Measurements from ENCODE around the gene MRGPRG.

MRGPRG gene

GRCh38 chr11:3176487-3176886 is 42.1 kb downstream of the MRGPRG start:
- Histone ChIP-seq H3K18ac (ENCODE audit: low read length) (no peak overlapping the region), H3K23ac (ENCODE audit: low read length) (no peak overlapping the region), H4K5ac (ENCODE audit: low read length) (no peak overlapping the region), H2AK5ac (ENCODE audit: low read length) (no peak overlapping the region), H4K8ac (ENCODE audit: low read depth, low read length) (no peak overlapping the region), H3K36me3 (ENCODE audit: control insufficient read depth, insufficient read depth, low read length) (no peaks in the 10 kb centered on the region), H3K79me2 (ENCODE audit: control insufficient read depth, insufficient read depth, low read length) (no peaks in the 10 kb centered on the region), H3K79me1 (ENCODE audit: low read length) (no peaks in the 10 kb centered on the region), H3K4ac (ENCODE audit: low read depth, low read length) (no peak overlapping the region), H3K56ac (ENCODE audit: low read length) (no peak overlapping the region), H2BK15ac (replicated peaks; ENCODE audit: low read depth) (no peak overlapping the region), H3K27ac (ENCODE audit: low read depth, low read length) (no peak overlapping the region), H3K4me2 (ENCODE audit: low read length) (no peak overlapping the region), H3K9ac (ENCODE audit: low read length) (no peak overlapping the region), H3K27me3 (ENCODE audit: insufficient read depth, low read length, poor library complexity) (no peaks in the 10 kb centered on the region), H3K4me3 (ENCODE audit: low read length) (no peak overlapping the region), H3K4me1 (ENCODE audit: control insufficient read depth, low read depth, low read length) (no peaks in the 10 kb centered on the region), H2BK120ac (ENCODE audit: low read depth, low read length) (no peak overlapping the region), H2BK5ac (ENCODE audit: low read length) (no peak overlapping the region)
- no peak for DNase-seq

- H3K9ac ChIP-seq (ENCODE audit: low read length) = no peak overlapping the region
- no peak overlapping the region for H3K56ac ChIP-seq (ENCODE audit: low read length)
- no peak overlapping the region for H2BK15ac ChIP-seq (replicated peaks; ENCODE audit: low read depth)
- no peak overlapping the region for H3K18ac ChIP-seq (ENCODE audit: low read length)
- H3K4ac ChIP-seq (ENCODE audit: low read depth, low read length) = no peak overlapping the region
- no peak overlapping the region for H3K4me2 ChIP-seq (ENCODE audit: low read length)
- H2AK5ac ChIP-seq (ENCODE audit: low read length) = no peak overlapping the region
- no peak overlapping the region for H2BK120ac ChIP-seq (ENCODE audit: low read depth, low read length)
- no peaks in the 10 kb centered on the region for H3K27me3 ChIP-seq (ENCODE audit: insufficient read depth, low read length, poor library complexity)
- H3K4me1 ChIP-seq (ENCODE audit: control insufficient read depth, low read depth, low read length) = no peaks in the 10 kb centered on the region
- no peaks in the 10 kb centered on the region for H3K79me1 ChIP-seq (ENCODE audit: low read length)
- H4K5ac ChIP-seq (ENCODE audit: low read length) = no peak overlapping the region
- H3K36me3 ChIP-seq (ENCODE audit: control insufficient read depth, insufficient read depth, low read length) = no peaks in the 10 kb centered on the region
- no peak overlapping the region for H4K8ac ChIP-seq (ENCODE audit: low read depth, low read length)
- no peaks in the 10 kb centered on the region for H3K79me2 ChIP-seq (ENCODE audit: control insufficient read depth, insufficient read depth, low read length)
- H3K23ac ChIP-seq (ENCODE audit: low read length) = no peak overlapping the region
- H2BK5ac ChIP-seq (ENCODE audit: low read length) = no peak overlapping the region
- H3K4me3 ChIP-seq (ENCODE audit: low read length) = no peak overlapping the region
- no peak for DNase-seq
- H3K27ac ChIP-seq (ENCODE audit: low read depth, low read length) = no peak overlapping the region
Measured at GRCh38 chr11:3175194-3175593, 43.4 kb downstream of the MRGPRG start.

- Histone ChIP-seq H3K79me1 (ENCODE audit: low read length) (no peaks in the 10 kb centered on the region), H3K4me3 (ENCODE audit: low read length) (no peak overlapping the region), H2BK5ac (ENCODE audit: low read length) (no peak overlapping the region), H3K4ac (ENCODE audit: low read depth, low read length) (no peak overlapping the region), H4K5ac (ENCODE audit: low read length) (no peak overlapping the region), H3K18ac (ENCODE audit: low read length) (no peak overlapping the region), H3K9ac (ENCODE audit: low read length) (no peak overlapping the region), H3K4me1 (ENCODE audit: control insufficient read depth, low read depth, low read length) (no peaks in the 10 kb centered on the region), H3K36me3 (ENCODE audit: control insufficient read depth, insufficient read depth, low read length) (no peaks in the 10 kb centered on the region), H3K27me3 (ENCODE audit: insufficient read depth, low read length, poor library complexity) (no peaks in the 10 kb centered on the region), H4K8ac (ENCODE audit: low read depth, low read length) (no peak overlapping the region), H2BK15ac (replicated peaks; ENCODE audit: low read depth) (no peak overlapping the region), H3K23ac (ENCODE audit: low read length) (no peak overlapping the region), H3K27ac (ENCODE audit: low read depth, low read length) (no peak overlapping the region), H3K56ac (ENCODE audit: low read length) (no peak overlapping the region), H2BK120ac (ENCODE audit: low read depth, low read length) (no peak overlapping the region), H3K4me2 (ENCODE audit: low read length) (no peak overlapping the region), H3K79me2 (ENCODE audit: control insufficient read depth, insufficient read depth, low read length) (no peaks in the 10 kb centered on the region), H2AK5ac (ENCODE audit: low read length) (no peak overlapping the region)
- no CpG with 5 or more reads among the region's 3 CpGs for WGBS (ENCODE audit: extremely low coverage, insufficient coverage, low lambda C conversion rate)
- DNase-seq = no peak
Measured at GRCh38 chr11:3174387-3174786, 44.2 kb downstream of the MRGPRG start.

GRCh38 chr11:3173795-3174194 is 44.8 kb downstream of the MRGPRG start:
- H4K5ac ChIP-seq (ENCODE audit: low read length) = no peak overlapping the region
- H3K4me2 ChIP-seq (ENCODE audit: low read length) = no peak overlapping the region
- H3K18ac ChIP-seq (ENCODE audit: low read length) = no peak overlapping the region
- no peak overlapping the region for H3K27ac ChIP-seq (ENCODE audit: low read depth, low read length)
- H3K4me3 ChIP-seq (ENCODE audit: low read length) = no peak overlapping the region
- no peaks in the 10 kb centered on the region for H3K79me2 ChIP-seq (ENCODE audit: control insufficient read depth, insufficient read depth, low read length)
- H3K4ac ChIP-seq (ENCODE audit: low read depth, low read length) = no peak overlapping the region
- H3K23ac ChIP-seq (ENCODE audit: low read length) = no peak overlapping the region
- no peaks in the 10 kb centered on the region for H3K79me1 ChIP-seq (ENCODE audit: low read length)
- H4K8ac ChIP-seq (ENCODE audit: low read depth, low read length) = no peak overlapping the region
- no peak overlapping the region for H3K9ac ChIP-seq (ENCODE audit: low read length)
- H2AK5ac ChIP-seq (ENCODE audit: low read length) = no peak overlapping the region
- DNase-seq = no peak
- H2BK15ac ChIP-seq (replicated peaks; ENCODE audit: low read depth) = no peak overlapping the region
- no peaks in the 10 kb centered on the region for H3K36me3 ChIP-seq (ENCODE audit: control insufficient read depth, insufficient read depth, low read length)
- H3K4me1 ChIP-seq (ENCODE audit: control insufficient read depth, low read depth, low read length) = no peaks in the 10 kb centered on the region
- H2BK5ac ChIP-seq (ENCODE audit: low read length) = no peak overlapping the region
- WGBS (ENCODE audit: extremely low coverage, insufficient coverage, low lambda C conversion rate) = 100% methylated on average over 1 of the region's 2 CpGs
- no peak overlapping the region for H2BK120ac ChIP-seq (ENCODE audit: low read depth, low read length)
- H3K27me3 ChIP-seq (ENCODE audit: insufficient read depth, low read length, poor library complexity) = no peaks in the 10 kb centered on the region
- no peak overlapping the region for H3K56ac ChIP-seq (ENCODE audit: low read length)

GRCh38 chr11:3171931-3172560 is 46.6 kb downstream of the MRGPRG start:
- Histone ChIP-seq H3K4me1 (ENCODE audit: control insufficient read depth, low read depth, low read length) (no peaks in the 10 kb centered on the region), H3K9ac (ENCODE audit: low read length) (no peak overlapping the region), H4K5ac (ENCODE audit: low read length) (no peak overlapping the region), H3K79me1 (ENCODE audit: low read length) (no peaks in the 10 kb centered on the region), H3K79me2 (ENCODE audit: control insufficient read depth, insufficient read depth, low read length) (no peaks in the 10 kb centered on the region), H2BK120ac (ENCODE audit: low read depth, low read length) (no peak overlapping the region), H3K36me3 (ENCODE audit: control insufficient read depth, insufficient read depth, low read length) (no peaks in the 10 kb centered on the region), H3K56ac (ENCODE audit: low read length) (no peak overlapping the region), H3K23ac (ENCODE audit: low read length) (no peak overlapping the region), H2BK5ac (ENCODE audit: low read length) (no peak overlapping the region), H3K27me3 (ENCODE audit: insufficient read depth, low read length, poor library complexity) (no peaks in the 10 kb centered on the region), H3K4me3 (ENCODE audit: low read length) (no peak overlapping the region), H2BK15ac (replicated peaks; ENCODE audit: low read depth) (no peak overlapping the region), H4K8ac (ENCODE audit: low read depth, low read length) (no peak overlapping the region), H3K4ac (ENCODE audit: low read depth, low read length) (no peak overlapping the region), H3K27ac (ENCODE audit: low read depth, low read length) (no peak overlapping the region), H3K18ac (ENCODE audit: low read length) (no peak overlapping the region), H2AK5ac (ENCODE audit: low read length) (no peak overlapping the region), H3K4me2 (ENCODE audit: low read length) (no peak overlapping the region)
- no peak for DNase-seq
- no CpG with 5 or more reads among the region's 12 CpGs for WGBS (ENCODE audit: extremely low coverage, insufficient coverage, low lambda C conversion rate)

Measured in mesendoderm (in vitro differentiated cells).